Kidney glomerular epithelial cell (primary cell): ENCODE measurements around the gene STAG1.
A peak's percentile ranks its signal among the peaks of the same experiment; 100 is the strongest.
"Not testable (repeated sequence)": the region's sequence is repeated elsewhere in the genome, so short reads cannot be mapped to it uniquely, and the experiment has no call there.

Source experiments
- DNase-seq: peaks from one replicate; lab custom pipeline; 2025; lab: John Stamatoyannopoulos, UW

The STAG1 gene

DNA sequence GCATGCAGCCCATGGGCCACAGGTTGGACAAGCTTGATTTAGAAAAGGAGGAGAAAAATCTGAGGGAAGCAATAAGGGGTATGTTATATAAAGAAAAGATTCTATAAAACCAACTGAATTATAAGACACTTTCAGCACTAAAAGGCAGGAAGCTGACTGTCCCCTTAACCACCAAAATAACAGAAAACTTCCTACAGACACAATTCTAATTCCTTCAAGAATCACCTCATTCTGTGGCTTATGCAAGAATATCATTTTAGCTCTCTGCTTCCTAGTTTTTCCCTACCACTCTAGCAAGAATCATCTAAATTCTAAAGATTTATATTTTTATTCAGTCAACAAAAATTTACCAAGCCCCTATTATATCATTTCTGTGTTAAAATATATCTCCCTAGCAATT lies 6.3 kb downstream of the STAG1 start:
- no peak for DNase-seq

DNA sequence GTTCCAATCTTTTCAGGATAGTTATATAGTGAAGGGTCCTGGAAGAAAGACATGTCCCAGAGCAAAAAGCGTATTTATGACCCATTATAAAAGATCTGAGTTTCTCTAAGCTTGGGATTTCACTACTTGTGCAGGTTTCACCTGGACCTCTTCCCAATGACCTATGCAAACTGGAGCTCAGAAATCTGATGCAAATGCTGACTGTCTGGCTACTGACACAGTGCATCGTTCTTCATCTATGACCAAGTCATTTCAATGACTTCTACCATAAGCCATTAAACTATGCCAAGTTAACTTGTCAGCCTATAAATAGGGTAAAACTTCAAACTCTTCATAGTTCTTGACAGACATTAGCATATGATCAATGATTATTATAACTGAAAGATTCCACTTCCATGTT lies 11.1 kb downstream of the STAG1 start:
- no peak for DNase-seq

DNA sequence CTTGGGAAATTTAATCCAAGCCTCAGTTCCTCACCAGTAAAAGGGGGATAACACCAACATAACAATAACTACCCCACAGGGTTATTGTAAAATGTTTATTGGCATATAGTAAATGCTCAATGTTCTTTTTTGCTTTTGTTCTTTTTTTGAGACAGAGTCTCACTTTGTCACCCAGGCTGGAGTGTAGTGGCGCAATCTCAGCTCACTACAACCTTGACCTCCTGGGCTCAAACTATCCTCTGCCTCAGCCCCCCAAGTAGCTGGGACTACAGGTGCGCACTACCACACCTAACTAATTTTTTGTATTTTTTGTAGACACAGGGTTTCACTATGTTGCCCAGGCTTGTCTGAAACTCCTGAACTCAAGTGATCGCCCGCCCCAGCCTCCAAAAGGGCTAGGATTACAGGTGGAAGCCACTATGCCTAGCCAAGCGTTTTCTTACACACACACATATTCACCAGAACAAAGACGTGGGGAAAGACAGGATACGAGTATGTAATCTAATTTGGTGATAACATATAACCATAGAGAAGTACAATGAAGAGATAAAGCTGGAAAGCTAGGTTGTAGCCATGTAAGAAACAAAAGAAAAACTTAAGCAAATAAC lies 11.7 kb downstream of the STAG1 start:
- no peak for DNase-seq

DNA sequence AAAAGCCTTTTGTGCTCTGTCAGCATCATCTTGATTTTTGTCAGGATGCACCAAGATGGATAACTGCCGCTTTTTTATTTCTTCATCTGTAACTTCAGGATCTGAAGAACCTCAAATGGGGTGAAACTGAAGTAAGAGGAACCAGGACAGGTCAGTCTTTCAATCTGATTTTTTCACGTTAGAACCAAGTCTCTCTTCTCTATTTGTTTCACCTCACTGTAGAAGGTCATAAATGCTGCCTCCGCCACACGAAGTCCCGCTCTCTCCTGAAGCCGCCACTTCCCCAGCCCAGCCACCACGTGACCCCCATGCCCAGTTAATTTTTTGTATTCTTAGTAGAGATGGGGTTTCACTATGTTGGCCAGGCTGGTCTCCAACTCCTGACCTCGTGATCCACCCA lies 15.2 kb downstream of the STAG1 start:
- DNase-seq, result not testable (repeated sequence)

DNA sequence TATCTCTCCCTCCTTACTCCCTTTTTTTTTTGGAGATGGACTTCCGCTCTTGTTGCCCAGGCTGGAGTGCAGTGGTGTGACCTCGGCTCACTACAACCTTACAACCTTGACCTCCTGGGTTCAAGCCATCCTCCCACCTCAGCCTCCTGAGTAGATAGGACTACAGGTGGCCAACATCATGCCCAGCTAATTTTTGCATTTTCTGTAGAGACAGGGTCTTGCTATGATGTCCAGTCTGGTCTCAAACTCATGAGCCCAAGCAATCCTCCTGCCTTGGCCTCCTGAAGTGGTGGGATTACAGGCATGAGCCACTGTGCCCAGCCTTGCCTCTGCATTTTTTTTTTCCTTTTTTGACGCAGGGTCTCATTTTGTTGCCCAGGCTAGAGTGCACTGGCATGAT lies 17.1 kb downstream of the STAG1 start:
- DNase-seq, result no peak

DNA sequence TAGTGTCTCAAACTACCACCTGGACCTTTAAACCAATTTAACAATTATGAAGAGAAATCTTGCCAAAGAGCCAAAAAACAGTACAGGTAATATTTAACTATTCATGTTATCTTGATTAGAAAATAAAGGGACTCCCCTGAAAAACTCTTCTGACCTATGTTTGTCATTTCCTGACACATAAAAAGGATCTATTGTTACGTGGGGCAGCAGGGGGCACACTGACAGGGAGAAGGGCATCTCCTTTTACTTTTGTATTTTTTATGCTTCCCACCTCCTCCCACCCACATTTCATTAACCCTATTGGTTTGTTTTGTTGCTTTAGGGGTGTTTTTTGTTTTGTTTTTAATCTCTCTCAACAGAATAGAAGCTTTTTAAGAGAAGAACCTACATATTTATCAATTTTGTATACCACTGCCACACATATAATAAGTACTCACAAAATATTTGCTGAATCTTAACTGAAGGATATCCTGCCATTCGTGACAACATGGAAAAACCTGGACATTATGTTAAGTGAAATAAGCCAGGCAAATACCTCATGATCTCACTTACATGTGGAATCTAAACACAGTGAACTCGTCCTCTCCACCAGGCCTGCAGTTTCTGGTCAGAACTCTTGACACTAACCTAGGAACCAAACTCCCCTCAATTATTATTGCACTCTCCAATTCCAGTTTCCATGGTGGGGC lies 17.7 kb downstream of the STAG1 start:
- DNase-seq, result no peak

DNA sequence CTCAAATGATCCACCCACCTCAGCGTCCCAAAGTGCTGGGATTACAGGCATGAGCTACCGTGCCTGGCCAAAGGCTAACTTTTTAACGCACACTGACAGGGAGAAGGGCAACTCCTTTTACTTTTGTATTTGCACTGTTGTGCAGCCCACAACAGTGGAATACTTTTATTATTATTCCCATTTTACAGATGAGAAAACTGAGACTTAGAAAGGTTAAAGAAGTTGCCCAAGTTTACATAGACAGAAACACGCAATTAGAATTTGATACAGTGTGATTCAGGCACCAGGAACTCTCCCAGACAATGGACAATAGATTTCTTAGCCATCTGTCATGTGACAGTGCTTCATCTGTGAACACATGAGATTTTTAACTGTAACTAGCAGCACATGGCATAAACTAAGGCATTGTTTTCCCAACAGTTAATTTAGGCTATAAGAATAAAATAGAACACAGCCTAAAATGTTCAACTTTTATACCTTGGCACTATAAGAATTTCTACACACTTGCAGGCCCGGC lies 18.8 kb downstream of the STAG1 start:
- no peak for DNase-seq

DNA sequence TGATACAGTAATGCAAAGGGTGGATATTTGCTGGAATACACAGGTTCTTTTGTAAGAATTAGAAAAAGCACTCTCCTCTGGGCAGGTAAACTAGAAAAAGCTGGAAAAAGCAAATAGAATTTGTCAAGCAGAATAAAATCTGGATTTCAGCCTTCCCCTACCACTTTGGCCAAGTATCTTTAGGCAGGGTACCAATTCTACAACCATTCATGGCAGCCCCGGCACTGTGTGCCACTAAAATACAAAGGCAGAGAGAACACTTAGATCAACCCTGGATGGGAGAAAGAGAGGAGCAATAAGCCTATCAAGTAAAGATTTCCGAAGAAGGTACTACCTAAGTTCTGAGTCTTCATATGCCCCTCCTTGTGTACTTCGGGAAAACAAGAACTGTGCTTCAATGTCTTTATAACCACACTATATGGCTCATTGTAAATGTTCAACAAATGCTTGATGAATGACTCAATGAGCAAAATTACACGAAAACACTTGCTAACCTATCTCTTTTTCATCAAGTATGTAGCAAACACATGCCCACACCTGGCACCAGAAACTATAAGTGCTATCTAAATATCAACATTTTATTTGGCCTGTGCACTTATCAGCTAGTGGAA lies 20.8 kb downstream of the STAG1 start:
- no peak for DNase-seq

DNA sequence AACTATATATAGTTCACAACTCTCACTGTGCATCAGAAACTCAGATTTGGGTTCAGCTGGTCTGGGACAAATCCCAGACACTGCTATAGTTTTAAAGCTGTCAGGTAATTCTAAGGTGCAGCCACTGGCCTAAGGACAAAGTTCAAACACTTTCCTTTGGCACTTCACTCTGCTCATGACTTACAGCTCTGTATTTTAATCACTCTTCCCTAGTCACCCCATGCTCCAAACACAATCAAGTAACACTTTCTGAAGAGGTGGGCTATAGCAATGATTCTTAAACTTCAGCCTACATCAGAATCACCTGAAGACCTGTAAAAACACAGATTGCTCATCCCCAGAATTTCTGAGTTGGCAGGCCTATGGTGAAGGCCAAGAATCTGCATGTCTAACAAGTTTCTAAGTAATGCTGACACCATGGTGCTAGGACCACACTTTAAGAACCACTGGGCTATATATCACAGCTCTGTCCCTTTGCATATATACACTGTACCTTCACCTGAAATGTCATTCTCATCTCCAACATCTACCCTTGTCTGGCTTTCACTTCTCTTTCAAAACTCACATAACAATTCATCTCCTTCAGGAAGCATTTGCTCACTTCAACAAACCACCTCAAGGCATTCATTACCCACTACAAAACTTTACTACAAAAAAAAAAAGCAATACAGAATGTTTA lies 21.4 kb downstream of the STAG1 start:
- no peak for DNase-seq

DNA sequence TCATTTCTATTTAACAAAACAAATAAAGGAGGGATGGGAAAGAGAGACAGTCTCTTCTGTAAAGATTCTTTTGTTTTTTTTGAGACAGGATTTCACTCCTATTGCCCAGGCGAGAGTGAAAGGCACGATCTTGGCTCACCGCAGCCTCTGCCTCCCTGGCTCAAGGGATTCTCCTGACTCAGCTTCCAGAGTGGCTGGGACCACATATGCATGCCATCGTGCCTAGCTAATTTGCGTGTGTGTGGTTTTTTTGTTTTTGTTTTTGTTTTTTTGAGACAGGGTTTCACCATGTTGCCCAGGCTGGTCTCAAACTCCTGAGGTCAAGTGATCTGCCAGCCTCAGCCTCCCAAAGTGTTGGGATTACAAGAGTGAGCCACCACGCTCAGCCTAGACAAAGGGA lies 23.3 kb downstream of the STAG1 start:
- DNase-seq, result peak; percentile 49

DNA sequence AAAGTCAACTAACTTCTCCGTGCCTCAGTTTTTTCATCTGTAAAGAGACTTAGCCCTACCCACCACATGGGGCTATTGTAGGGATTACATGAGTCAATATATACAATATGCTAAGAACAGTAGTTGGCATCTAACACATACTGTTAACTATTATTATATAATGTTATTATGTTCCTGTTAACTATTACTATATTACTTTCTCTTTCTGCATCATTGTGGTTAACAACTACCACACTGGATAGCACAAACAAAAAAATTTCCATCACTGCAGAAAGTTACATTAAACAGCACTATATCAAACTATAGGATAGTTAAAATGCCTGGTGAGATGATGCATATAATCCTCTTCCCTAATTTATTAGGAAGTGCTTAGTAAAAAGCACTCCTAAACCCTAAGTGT lies 23.7 kb downstream of the STAG1 start:
- DNase-seq, result no peak

DNA sequence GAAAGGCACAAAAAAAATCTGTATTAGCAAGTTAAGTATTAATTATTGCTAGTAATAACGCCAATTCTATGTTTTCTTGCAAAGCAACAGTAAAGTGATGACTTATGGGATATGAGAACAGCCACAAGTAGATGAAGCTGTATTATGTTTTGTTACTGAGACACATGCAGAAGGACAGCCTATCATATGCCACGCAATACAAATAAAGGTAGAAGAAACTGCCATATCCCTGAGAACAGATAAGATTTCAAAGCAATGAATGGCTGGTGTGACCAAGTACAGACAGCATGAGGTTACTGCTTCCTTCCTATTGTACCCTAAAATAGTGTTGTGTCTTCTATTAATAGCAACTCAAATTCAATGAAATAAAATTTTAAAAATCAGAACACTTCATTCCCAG lies 26.7 kb downstream of the STAG1 start:
- no peak for DNase-seq

DNA sequence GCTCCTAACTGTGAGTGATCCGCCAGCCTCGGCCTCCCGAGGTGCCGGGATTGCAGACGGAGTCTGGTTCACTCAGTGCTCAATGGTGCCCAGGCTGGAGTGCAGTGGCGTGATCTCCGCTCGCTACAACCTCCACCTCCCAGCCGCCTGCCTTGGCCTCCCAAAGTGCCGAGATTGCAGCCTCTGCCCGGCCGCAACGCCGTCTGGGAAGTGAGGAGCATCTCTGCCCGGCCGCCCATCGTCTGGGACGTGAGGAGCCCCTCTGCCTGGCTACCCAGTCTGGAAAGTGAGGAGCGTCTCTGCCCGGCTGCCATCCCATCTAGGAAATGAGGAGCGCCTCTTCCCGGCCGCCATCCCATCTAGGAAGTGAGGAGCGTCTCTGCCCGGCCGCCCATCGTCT lies 29.3 kb downstream of the STAG1 start:
- not testable (repeated sequence) for DNase-seq

DNA sequence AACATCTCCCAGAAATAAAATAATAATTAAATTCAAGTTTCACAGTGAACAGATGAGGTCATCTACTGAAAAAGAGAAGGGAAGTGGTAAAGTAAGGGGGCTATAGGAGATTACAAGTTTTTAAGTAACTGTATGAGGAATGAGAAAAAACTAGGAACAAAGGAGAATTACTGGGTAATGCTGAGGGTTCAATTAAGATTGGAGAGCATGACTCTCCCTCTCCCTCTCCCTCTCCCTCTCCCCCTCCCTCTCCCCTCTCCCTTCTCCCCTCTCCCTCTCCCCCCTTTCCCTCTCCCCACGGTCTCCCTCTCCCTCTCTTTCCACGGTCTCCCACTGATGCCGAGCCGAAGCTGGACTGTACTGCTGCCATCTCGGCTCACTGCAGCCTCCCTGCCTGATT lies 29.8 kb downstream of the STAG1 start:
- DNase-seq, result not testable (repeated sequence)

DNA sequence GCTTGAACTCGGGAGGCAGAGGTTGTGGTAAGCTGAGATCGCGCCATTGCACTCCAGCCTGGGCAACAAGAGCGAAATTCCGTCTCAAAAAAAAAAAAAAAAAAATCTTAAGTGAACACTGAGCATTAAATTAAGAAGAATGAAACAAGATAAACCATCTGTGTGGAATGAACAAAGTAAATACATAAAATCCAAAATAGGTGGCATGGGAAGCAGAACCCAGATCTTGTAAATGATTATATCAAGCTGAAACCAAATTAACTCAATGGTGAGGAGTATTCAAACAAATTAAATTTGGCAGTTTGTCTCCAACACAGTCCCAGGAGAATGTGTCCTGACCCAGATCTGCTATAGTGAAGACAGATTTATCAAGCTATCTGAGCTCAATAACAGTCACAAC lies 32.1 kb downstream of the STAG1 start:
- no peak for DNase-seq

DNA sequence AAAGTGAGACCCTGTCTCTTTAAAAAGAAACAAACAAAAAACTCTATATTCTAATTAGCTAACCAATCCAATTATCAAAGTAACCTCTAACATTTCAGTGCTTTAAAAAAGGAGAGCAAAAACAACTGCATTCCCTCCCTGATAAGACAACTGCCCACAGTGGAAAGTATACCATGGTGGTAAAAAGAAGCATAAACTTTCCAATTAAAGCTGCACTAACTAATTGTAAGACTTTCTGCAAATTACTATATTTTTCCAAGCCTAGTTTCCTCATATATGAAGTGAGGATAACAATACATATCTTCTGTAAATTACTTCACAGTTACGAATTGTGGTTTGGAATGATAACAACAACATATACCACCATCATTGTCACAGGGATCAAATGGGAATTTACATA lies 35.5 kb downstream of the STAG1 start:
- DNase-seq, result no peak

DNA sequence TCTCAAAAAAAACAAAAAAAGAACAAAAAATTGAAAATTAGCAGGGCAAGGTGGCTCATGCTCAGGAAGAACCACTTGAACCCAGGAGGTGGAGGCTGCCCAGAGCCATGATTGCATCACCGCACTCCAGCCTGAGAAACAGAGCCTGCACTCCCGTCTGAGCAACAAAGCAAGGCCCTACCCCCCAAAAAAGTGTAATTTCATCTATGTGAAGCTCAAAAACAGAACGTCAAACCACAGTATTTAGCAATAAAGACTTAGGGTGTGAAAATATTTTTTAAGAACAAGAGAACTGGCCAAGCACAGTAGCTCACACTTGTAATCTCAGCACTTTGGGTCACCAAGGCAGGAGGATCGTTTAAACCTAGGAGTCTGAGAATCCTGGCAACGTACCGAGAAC lies 38.2 kb downstream of the STAG1 start:
- no peak for DNase-seq

DNA sequence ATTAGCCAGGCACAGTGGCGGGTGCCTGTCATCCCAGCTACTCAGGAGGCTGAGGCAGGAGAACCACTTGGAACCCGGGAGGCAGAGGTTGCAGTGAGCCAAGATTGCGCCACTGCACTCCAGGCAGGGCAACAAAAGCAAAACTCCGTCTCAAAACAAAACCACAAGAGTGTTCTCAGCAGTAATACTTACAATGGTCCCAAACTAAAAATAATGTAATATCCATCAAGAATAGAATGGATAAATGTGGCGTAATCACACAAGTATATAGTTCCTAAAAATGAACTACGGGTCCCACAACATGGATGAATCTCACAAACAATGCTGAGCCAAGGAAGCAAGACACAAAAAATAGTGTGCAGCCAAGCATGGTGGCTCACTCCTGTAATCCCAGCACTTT lies 39.2 kb downstream of the STAG1 start:
- DNase-seq, result no peak

DNA sequence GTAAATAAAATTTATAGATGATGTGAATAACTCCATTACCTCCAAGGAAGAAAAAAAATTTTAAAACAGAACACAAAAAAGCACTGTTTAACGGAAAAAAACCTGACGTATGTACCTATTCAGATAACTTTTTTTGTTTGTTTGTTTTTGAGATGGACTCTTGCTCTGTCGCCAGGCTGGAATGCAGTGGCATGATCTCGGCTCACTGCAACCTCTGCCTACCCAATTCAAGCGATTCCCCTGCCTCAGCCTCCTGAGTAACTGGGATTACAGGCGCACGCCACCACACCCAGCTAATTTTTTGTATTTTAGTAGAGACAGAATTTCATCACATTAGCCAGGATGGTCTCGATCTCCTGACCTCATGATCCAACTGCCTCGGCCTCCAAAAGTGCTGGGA lies 40.3 kb downstream of the STAG1 start:
- not testable (repeated sequence) for DNase-seq

DNA sequence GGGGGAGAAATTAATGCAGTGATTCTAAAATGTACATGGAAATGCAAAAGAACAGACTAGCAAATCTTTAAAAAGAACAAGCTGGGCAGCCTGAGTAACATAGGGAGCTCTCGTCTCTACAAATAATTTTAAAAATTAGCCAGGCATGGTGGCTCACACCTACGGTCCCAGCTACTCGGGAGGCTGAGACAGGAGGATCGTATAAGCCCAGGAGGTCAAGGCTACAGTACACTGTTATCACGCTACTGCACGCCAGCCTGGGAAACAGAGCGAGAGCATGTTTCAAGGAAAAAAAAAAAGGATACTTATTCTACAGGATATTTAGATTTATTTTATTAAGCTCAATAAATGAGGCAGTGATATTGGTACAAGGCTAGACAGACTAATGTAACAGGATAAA lies 40.9 kb downstream of the STAG1 start:
- DNase-seq, result no peak

DNA sequence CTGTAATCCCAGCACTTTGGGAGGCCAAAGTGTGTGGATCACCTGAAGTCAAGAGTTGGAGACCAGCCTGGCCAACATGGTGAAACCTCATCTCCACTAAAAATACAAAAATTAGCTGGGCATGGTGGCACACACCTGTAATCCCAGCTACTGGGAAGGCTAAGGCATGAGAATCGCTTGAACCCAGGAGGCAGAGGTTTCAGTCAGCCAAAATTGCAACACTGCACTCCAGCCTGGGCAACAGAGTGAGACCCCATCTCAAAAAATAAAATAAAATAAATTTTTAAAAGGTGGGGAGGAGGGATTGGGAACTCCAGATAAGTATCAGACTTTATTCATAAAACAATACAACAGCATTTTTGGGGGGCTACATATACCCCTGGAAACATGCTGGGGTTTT lies 42.4 kb downstream of the STAG1 start:
- not testable (repeated sequence) for DNase-seq

DNA sequence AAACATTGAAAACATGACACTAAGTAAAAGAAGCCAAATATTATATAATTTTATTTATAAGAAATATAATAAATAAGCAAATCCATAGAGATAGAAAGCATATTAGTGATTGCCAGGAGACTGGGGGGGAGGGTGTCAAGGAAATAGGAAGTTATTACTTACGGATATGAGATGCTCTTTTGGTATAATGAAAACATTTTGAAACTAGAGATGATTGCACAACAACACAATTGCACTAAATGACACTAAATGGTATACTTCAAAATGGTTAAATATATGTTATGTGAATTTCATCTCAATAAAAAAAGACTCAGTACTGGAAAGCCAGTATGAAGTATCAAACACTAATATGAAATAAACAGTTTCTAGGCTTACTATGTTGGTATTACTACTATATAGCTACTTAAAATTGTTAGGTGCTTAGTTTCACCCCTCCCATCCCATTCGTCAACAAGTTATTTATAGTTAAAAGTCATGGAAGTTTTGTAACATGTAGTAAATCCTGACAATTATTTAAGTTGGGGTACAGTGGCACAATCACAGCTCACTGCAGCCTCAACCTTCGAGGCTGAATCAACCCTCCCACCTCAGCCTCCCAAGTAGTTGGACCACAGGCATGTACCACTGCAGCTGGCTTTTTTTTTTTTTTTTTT lies 43.7 kb downstream of the STAG1 start:
- no peak for DNase-seq
